HepG2 (cell line): Measurements from ENCODE around the gene GPS1. TPM values are rescaled to one million over a fixed set of nuclear protein-coding genes. Genes with fewer than 3 reads are reported as not detected.

ENCODE experiments used
- CBX1 ChIP-seq: IDR thresholded peaks from one replicate; pipeline ENCODE4 v1.6.1; 2016; ENCODE audit warnings: antibody characterized with exemption, low read depth
- FOXM1 ChIP-seq: sonication (generic); formaldehyde crosslinking; IDR thresholded peaks from 2 replicates; pipeline ENCODE4 v1.5.0; 2020; ENCODE audit warnings: missing genetic modification reagents
- HNF1B ChIP-seq: sonication (generic); formaldehyde crosslinking; IDR thresholded peaks from 2 replicates; pipeline ENCODE4 v1.5.1; 2020; ENCODE audit warnings: mild to moderate bottlenecking, moderate library complexity, missing genetic modification reagents
- HNF4G ChIP-seq, 2 experiments: sonication (generic) in 1 of 2; formaldehyde crosslinking in 1 of 2; IDR thresholded peaks; 2 replicates each; pipeline versions ENCODE4 v1.4.0 to v1.6.1; 2011 to 2020; ENCODE audit warnings: borderline replicate concordance in 2 of 2, low read depth in 2 of 2, mild to moderate bottlenecking in 2 of 2, low read length in 1 of 2, missing genetic modification reagents in 1 of 2, moderate library complexity in 1 of 2
- KLF15 ChIP-seq: sonication (generic); formaldehyde crosslinking; IDR thresholded peaks from 2 replicates; pipeline ENCODE4 v1.8.1; 2023; ENCODE audit warnings: borderline replicate concordance, mild to moderate bottlenecking, inconsistent platforms, missing genetic modification reagents, mixed read lengths
- MAF1 ChIP-seq: sonication (generic); formaldehyde crosslinking; IDR thresholded peaks from 2 replicates; pipeline ENCODE4 v1.5.0; 2020; ENCODE audit warnings: missing genetic modification reagents, borderline replicate concordance
- NCOA1 ChIP-seq: sonication (generic); formaldehyde crosslinking; IDR thresholded peaks from 2 replicates; pipeline ENCODE4 v1.9.0; 2021; ENCODE audit warnings: missing genetic modification reagents
- NCOR1 ChIP-seq: fragments of 200-600 bp; sonication (generic); IDR thresholded peaks from 2 replicates; pipeline ENCODE4 v1.7.0; 2017; ENCODE audit warnings: antibody characterized with exemption, low read length, borderline replicate concordance
- RERE ChIP-seq: IDR thresholded peaks from 2 replicates; pipeline ENCODE4 v1.6.1; 2016; ENCODE audit warnings: low read depth, missing genetic modification reagents, missing compliant biosample characterization
- TAF1 ChIP-seq: sonication (generic); formaldehyde crosslinking; IDR thresholded peaks from 2 replicates; pipeline ENCODE4 v1.4.0; 2020; ENCODE audit warnings: missing genetic modification reagents
- TOPORS ChIP-seq: sonication (generic); formaldehyde crosslinking; IDR thresholded peaks from 2 replicates; pipeline ENCODE4 v1.8.0; 2023; ENCODE audit warnings: mild to moderate bottlenecking, missing genetic modification reagents
- ZBTB37 ChIP-seq: sonication (generic); formaldehyde crosslinking; IDR thresholded peaks from 2 replicates; pipeline ENCODE4 v1.4.0; 2020; ENCODE audit warnings: mild to moderate bottlenecking, missing genetic modification reagents
- ZFY ChIP-seq: sonication (generic); formaldehyde crosslinking; IDR thresholded peaks from 2 replicates; pipeline ENCODE4 v1.4.0; 2020; ENCODE audit warnings: missing genetic modification reagents
- ZNF609 ChIP-seq: sonication (generic); formaldehyde crosslinking; IDR thresholded peaks from 2 replicates; pipeline ENCODE4 v1.4.0; 2020; ENCODE audit warnings: mild to moderate bottlenecking, missing genetic modification reagents, borderline replicate concordance
- polyA plus RNA-seq, 8 experiments: library from polyadenylated mRNA; depleted of rRNA in 3 of 8; stranded (reverse) in 7 of 8; unstranded in 1 of 8; fragments of >200 nt; fragmentation: Illumina TruSeq in 4 of 8; extraction: Trizol in 4 of 8; gene quantifications; 2 replicates each; pipeline versions ENCODE4 v1.2.1 to v1.2.3, GENCODE V29; 2011 to 2016; ENCODE audit warnings: low read depth in 4 of 8, missing spikeins in 1 of 8, mixed read lengths in 1 of 8; ENCODE audit not compliant: insufficient read depth in 1 of 8
- total RNA-seq, 5 experiments: library from RNA; depleted of rRNA; stranded (reverse); fragments of >200 nt; fragmentation: Illumina TruSeq; extraction: Trizol; gene quantifications; 2 replicates each; pipeline ENCODE4 v1.2.3, GENCODE V29; 2016; ENCODE audit warnings: low read depth in 1 of 5

The GPS1 gene
- total and polyA plus RNA-seq, 2 of the 13 experiments (the other 11 are each of a cell fraction or from before 2014, with no cell fraction given) = 124 to 128 TPM

- TF ChIP-seq KLF15 (CRISPR knock-in tag) = no peak
- TF ChIP-seq ZFY = peak; percentile 68
- no peak for TF ChIP-seq MAF1 (CRISPR knock-in tag)
- TF ChIP-seq RERE (CRISPR knock-in tag) = no peak
- peak; percentile 17; the same call in 1 of the 2 replicates for TF ChIP-seq TAF1
- TF ChIP-seq CBX1 = no peak
- peak; percentile 75; the same call in 1 of the 2 replicates for TF ChIP-seq TOPORS (CRISPR knock-in tag)
- TF ChIP-seq NCOA1 (CRISPR knock-in tag) = no peak
- no peak for TF ChIP-seq ZBTB37 (CRISPR knock-in tag)
- TF ChIP-seq HNF4G (IDR thresholded peaks at IDR 0.05; ENCODE audit: borderline replicate concordance, low read depth, low read length) = no peak
- no peak for TF ChIP-seq HNF4G (CRISPR knock-in tag; IDR thresholded peaks at IDR 0.05; ENCODE audit: borderline replicate concordance, low read depth)
- 0 out of 2 replicates have a peak, but pooled peaks have one; percentile 15 for TF ChIP-seq HNF1B (CRISPR knock-in tag)
- TF ChIP-seq ZNF609 = 0 out of 2 replicates have a peak, but pooled peaks have one; percentile 1
- no peak for TF ChIP-seq NCOR1
- no peak for TF ChIP-seq FOXM1 (CRISPR knock-in tag)
Observed at GRCh38 chr17:82095777-82096708, 44.3 kb downstream of the GPS1 start (continued).
